ENCODE data around the gene TBX19.

The TBX19 gene

DNA sequence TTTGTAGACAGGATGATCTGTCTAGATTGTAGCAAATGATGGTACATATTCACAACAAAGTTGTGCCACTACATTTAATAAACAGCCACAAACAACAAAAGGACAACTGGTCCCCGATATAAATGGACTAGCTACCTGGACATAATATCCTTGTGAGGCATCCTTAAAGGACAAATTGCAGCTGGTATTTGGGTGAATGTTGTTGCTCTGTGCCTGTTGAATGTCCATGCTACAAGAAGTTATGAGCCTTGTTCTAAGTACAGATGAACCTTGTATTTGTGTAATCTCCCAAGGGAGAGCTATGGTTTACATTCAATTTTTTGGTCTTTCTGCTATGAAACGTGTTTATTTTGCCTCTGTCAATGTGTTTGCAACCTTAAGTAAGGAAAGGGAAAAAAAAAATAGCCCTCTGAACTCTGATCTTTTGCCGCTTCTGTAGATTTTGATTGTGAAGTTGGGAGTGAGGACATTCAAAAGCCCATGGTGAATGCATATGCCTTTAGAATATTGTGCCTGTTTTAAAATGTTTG is 28.4 kb upstream of the TBX19 start:
- Histone ChIP-seq H3K36me3 (ENCODE audit: control insufficient read depth, insufficient read depth, low read length) (no peaks in the 10 kb centered on the region), H3K27ac (ENCODE audit: insufficient read depth, low read depth, low read length, poor library complexity, severe bottlenecking) (no peak overlapping the region), H3K27me3 (ENCODE audit: control insufficient read depth, insufficient read depth, low read length, poor library complexity, severe bottlenecking) (no peaks in the 10 kb centered on the region), H3K4me1 (ENCODE audit: control insufficient read depth, insufficient read depth, low read length) (peaks cover 5% of the 10 kb centered on the region), H3K9me3 (ENCODE audit: control insufficient read depth, low read length) (peaks cover 9% of the 10 kb centered on the region), H3K4me3 (ENCODE audit: insufficient read depth, low read depth, low read length) (no peak overlapping the region)
- WGBS, 2 experiments: 91 to 95% methylated on average over 3 of the region's 3 CpGs

DNA sequence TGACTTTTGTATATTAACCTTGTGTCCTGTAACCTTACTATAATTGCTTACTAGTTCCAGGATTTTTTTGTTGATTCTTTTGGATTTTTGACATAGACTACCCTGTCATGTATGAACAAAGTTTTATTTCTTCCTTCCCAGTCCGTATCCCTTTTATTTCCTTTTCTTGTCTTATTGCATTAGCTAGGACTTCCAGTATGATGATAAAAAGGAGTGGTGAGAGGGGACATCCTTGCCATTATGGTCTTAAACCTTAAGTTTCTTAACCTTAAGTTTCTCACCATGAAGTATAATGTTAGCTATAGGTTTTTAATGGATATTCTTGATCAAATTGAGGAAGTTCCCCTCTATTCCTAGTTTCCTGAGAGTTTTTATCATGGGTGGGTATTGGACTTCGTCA is 24.5 kb upstream of the TBX19 start:
- peaks cover 9% of the 10 kb centered on the region for H3K9me3 ChIP-seq (ENCODE audit: control insufficient read depth, low read length)
- no peaks in the 10 kb centered on the region for H3K4me1 ChIP-seq (ENCODE audit: control insufficient read depth, insufficient read depth, low read length)
- no peaks in the 10 kb centered on the region for H3K27me3 ChIP-seq (ENCODE audit: control insufficient read depth, insufficient read depth, low read length, poor library complexity, severe bottlenecking)
- WGBS, 2 experiments: 96 to 100% methylated on average over 1 to 2 of the region's 2 CpGs
- no peak overlapping the region for H3K27ac ChIP-seq (ENCODE audit: insufficient read depth, low read depth, low read length, poor library complexity, severe bottlenecking)
- no peak overlapping the region for H3K4me3 ChIP-seq (ENCODE audit: insufficient read depth, low read depth, low read length)
- H3K36me3 ChIP-seq (ENCODE audit: control insufficient read depth, insufficient read depth, low read length): no peaks in the 10 kb centered on the region

DNA sequence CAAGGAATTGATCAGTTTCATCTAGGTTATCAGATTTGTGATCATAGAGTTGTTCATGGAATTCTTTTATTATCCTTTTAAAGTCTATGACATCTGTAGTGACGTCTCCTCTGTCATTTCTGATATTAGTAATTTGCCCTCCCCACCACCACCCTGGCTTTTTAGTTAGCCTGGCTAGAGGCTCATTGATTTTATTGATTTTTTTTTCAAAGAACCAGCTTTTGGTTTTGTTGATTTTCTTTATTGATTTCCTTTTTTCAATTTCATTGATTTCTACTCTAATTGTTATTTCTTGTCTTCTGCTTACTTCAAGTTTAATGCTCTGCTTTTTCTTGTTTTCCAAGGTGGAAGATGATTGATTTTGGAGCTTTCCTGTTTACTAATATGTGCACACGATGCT is 23.3 kb upstream of the TBX19 start:
- no peaks in the 10 kb centered on the region for H3K4me1 ChIP-seq (ENCODE audit: control insufficient read depth, insufficient read depth, low read length)
- H3K9me3 ChIP-seq (ENCODE audit: control insufficient read depth, low read length): peaks cover 9% of the 10 kb centered on the region
- WGBS, 2 experiments: 90 to 100% methylated on average over 1 of the region's 2 CpGs
- no peak overlapping the region for H3K4me3 ChIP-seq (ENCODE audit: insufficient read depth, low read depth, low read length)
- H3K27ac ChIP-seq (ENCODE audit: insufficient read depth, low read depth, low read length, poor library complexity, severe bottlenecking): no peak overlapping the region
- H3K27me3 ChIP-seq (ENCODE audit: control insufficient read depth, insufficient read depth, low read length, poor library complexity, severe bottlenecking): no peaks in the 10 kb centered on the region
- H3K36me3 ChIP-seq (ENCODE audit: control insufficient read depth, insufficient read depth, low read length): no peaks in the 10 kb centered on the region

DNA sequence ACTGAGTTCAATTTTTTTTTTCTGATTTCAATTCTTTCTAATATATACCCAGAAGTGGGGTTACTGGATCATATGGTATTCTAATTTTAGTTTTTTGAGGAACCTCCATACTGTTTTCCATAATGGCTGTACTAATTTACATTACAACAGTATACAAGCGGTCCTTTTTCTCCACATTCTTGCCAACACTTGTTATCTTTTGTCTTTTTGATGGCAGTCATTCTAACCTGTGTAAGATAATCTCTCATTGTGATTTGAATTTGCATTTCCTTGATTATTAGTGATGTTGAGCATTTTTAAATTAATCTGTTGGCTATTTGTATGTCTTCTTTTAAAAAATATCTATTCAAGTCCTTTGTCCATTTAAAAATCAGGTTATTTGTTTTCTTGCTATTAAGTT is 21.1 kb upstream of the TBX19 start:
- H3K27ac ChIP-seq (ENCODE audit: insufficient read depth, low read depth, low read length, poor library complexity, severe bottlenecking): no peak overlapping the region
- H3K9me3 ChIP-seq (ENCODE audit: control insufficient read depth, low read length): peaks cover 9% of the 10 kb centered on the region
- no peak overlapping the region for H3K4me3 ChIP-seq (ENCODE audit: insufficient read depth, low read depth, low read length)
- H3K36me3 ChIP-seq (ENCODE audit: control insufficient read depth, insufficient read depth, low read length): peaks cover 4% of the 10 kb centered on the region
- 86 to 100% methylated on average over 1 of the region's 1 CpG for WGBS, 2 experiments
- H3K27me3 ChIP-seq (ENCODE audit: control insufficient read depth, insufficient read depth, low read length, poor library complexity, severe bottlenecking): no peaks in the 10 kb centered on the region
- H3K4me1 ChIP-seq (ENCODE audit: control insufficient read depth, insufficient read depth, low read length): no peaks in the 10 kb centered on the region

DNA sequence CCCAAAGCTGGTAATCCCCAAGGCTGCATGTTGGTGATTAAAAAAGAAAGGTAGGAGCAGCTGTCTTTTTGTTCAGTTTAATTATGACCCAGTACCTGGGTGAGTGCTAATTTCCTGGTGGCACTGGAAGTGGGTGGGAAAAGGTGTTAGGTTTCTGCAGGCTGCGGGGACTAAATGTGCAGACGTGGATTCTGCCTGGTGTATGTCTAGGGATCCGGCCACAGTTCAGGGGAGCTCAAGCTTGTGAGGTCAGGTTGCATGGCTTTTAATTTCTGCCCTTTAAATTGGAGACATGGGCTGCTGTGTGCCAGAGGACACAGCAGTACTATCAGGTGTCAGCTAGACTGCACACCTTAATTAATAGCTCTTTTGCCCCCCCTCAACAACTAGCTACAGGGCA is 20.3 kb upstream of the TBX19 start:
- Histone ChIP-seq H3K27ac (ENCODE audit: insufficient read depth, low read depth, low read length, poor library complexity, severe bottlenecking) (no peak overlapping the region), H3K4me3 (ENCODE audit: insufficient read depth, low read depth, low read length) (no peak overlapping the region), H3K4me1 (ENCODE audit: control insufficient read depth, insufficient read depth, low read length) (no peaks in the 10 kb centered on the region), H3K9me3 (ENCODE audit: control insufficient read depth, low read length) (peaks cover 9% of the 10 kb centered on the region), H3K36me3 (ENCODE audit: control insufficient read depth, insufficient read depth, low read length) (peaks cover 4% of the 10 kb centered on the region), H3K27me3 (ENCODE audit: control insufficient read depth, insufficient read depth, low read length, poor library complexity, severe bottlenecking) (no peaks in the 10 kb centered on the region)
- 79% methylated on average over 3 of the region's 3 CpGs for WGBS, 2 experiments

DNA sequence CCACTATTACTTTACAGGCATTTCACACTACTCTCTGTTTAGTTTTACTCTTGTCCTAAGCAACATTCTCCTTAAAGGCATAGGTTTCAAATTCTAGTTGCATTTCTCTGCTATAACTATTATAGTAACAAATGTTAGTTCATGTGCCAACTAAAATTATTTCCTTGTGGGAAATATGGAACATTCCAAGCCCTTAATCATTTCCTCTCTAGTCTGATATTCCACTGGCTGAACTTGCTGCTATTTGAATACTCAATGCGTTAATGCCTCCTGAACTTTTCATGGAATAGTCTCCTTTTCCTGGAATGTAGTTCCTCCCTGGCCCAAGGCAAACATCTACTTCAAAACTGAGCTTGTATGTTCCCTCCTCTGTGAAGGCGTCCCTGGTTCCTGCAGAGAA is 19.3 kb upstream of the TBX19 start:
- no peak overlapping the region for H3K27ac ChIP-seq (ENCODE audit: insufficient read depth, low read depth, low read length, poor library complexity, severe bottlenecking)
- H3K4me3 ChIP-seq (ENCODE audit: insufficient read depth, low read depth, low read length): no peak overlapping the region
- WGBS, 2 experiments: 93 to 95% methylated on average over 2 of the region's 2 CpGs
- H3K4me1 ChIP-seq (ENCODE audit: control insufficient read depth, insufficient read depth, low read length): no peaks in the 10 kb centered on the region
- H3K9me3 ChIP-seq (ENCODE audit: control insufficient read depth, low read length): peaks cover 2% of the 10 kb centered on the region
- no peaks in the 10 kb centered on the region for H3K27me3 ChIP-seq (ENCODE audit: control insufficient read depth, insufficient read depth, low read length, poor library complexity, severe bottlenecking)
- H3K36me3 ChIP-seq (ENCODE audit: control insufficient read depth, insufficient read depth, low read length): peaks cover 4% of the 10 kb centered on the region

DNA sequence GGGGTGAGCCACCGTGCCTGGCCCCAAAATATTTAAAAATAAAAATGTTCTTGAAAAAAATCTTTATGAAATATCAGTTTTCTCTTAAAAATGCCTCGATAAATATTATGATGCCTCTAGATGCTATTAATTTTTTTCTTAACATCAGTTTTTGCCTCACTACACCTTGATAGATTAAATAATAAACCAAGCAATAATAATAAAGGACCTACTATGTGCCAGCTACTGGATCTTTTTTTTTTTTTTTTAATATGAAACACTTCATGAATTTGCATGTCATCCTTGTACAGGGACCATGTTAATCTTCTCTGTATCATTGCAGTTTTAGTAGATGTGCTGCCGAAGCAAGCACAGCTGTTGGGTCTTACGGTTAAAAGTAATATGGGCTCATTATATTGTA is 17.5 kb upstream of the TBX19 start:
- Histone ChIP-seq H3K27ac (ENCODE audit: insufficient read depth, low read depth, low read length, poor library complexity, severe bottlenecking) (no peak overlapping the region), H3K27me3 (ENCODE audit: control insufficient read depth, insufficient read depth, low read length, poor library complexity, severe bottlenecking) (no peaks in the 10 kb centered on the region), H3K36me3 (ENCODE audit: control insufficient read depth, insufficient read depth, low read length) (peaks cover 4% of the 10 kb centered on the region), H3K4me1 (ENCODE audit: control insufficient read depth, insufficient read depth, low read length) (no peaks in the 10 kb centered on the region), H3K9me3 (ENCODE audit: control insufficient read depth, low read length) (no peaks in the 10 kb centered on the region), H3K4me3 (ENCODE audit: insufficient read depth, low read depth, low read length) (no peak overlapping the region)
- WGBS, 2 experiments: 95 to 100% methylated on average over 2 to 4 of the region's 4 CpGs

DNA sequence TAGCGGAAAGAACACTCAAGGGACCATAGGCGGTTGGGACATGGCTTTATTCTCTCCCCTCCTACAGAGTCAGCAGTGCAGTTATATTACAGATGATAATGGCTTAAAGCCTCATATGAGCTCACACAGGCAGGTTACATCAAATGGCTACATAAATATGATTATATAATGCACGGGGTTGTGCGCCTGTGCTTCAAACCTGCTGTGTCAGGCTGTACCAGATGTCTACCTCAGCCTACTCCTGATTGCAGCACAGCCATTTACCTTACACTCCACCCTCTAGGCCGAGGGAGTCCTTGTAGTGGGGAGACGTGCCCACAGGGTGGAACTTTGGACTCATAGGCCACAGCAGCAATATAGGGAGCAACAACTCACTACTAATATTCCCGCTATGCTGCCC is 16.4 kb upstream of the TBX19 start:
- Histone ChIP-seq H3K27ac (ENCODE audit: insufficient read depth, low read depth, low read length, poor library complexity, severe bottlenecking) (no peak overlapping the region), H3K27me3 (ENCODE audit: control insufficient read depth, insufficient read depth, low read length, poor library complexity, severe bottlenecking) (no peaks in the 10 kb centered on the region), H3K9me3 (ENCODE audit: control insufficient read depth, low read length) (no peaks in the 10 kb centered on the region), H3K4me3 (ENCODE audit: insufficient read depth, low read depth, low read length) (no peak overlapping the region), H3K4me1 (ENCODE audit: control insufficient read depth, insufficient read depth, low read length) (no peaks in the 10 kb centered on the region), H3K36me3 (ENCODE audit: control insufficient read depth, insufficient read depth, low read length) (peaks cover 4% of the 10 kb centered on the region)
- WGBS, 2 experiments: 88 to 97% methylated on average over 7 of the region's 7 CpGs

DNA sequence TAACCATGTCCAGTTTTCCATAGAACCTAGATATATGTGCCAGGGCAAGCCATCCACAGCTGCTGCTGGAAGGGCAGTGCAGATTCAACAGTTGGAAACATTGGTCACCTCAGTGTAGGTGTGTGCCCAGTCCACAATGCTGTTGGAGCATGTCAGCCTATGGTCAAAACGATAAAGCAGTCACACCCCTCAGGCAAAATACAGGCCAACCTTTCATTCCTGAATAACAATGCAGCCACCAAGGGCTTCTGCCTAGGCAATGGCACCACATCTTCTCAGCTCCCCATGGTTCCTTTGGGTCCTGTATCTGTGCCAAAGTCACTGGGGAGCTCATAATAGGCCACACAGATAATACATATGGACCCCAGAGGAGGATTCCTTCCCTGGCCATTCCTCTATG is 15.1 kb upstream of the TBX19 start:
- H3K27me3 ChIP-seq (ENCODE audit: control insufficient read depth, insufficient read depth, low read length, poor library complexity, severe bottlenecking): no peaks in the 10 kb centered on the region
- no peaks in the 10 kb centered on the region for H3K9me3 ChIP-seq (ENCODE audit: control insufficient read depth, low read length)
- no peak overlapping the region for H3K27ac ChIP-seq (ENCODE audit: insufficient read depth, low read depth, low read length, poor library complexity, severe bottlenecking)
- H3K4me3 ChIP-seq (ENCODE audit: insufficient read depth, low read depth, low read length): no peak overlapping the region
- no peaks in the 10 kb centered on the region for H3K4me1 ChIP-seq (ENCODE audit: control insufficient read depth, insufficient read depth, low read length)
- H3K36me3 ChIP-seq (ENCODE audit: control insufficient read depth, insufficient read depth, low read length): peaks cover 4% of the 10 kb centered on the region
- 82 to 96% methylated on average over 1 of the region's 1 CpG for WGBS, 2 experiments

DNA sequence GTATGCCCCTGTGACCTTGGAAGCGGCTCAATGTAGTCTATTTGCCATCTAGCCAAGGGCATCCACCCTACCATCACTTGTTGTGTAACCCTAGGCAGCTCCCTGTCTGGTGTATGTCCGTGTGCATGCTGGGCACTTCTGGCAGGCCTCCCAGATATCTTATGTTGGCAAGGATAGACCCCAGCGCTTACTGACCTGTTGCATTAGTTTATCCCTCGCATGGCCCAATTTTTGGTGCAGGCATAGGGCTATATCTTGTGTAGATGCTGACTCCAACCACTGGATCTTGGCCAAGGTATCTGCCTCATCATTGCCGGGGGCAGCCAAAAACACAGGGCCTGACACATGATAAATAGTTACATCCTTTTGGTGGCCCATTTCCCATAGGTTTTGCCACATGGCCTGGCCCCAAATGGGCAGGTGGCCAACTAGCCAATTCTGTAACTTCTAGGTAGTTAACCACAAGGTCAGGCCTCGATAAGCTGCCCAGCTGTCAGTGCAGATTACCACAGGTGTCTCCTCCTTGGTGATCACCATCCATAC is 14.0 kb upstream of the TBX19 start:
- Histone ChIP-seq H3K4me1 (ENCODE audit: control insufficient read depth, insufficient read depth, low read length) (no peaks in the 10 kb centered on the region), H3K27me3 (ENCODE audit: control insufficient read depth, insufficient read depth, low read length, poor library complexity, severe bottlenecking) (no peaks in the 10 kb centered on the region), H3K36me3 (ENCODE audit: control insufficient read depth, insufficient read depth, low read length) (peaks cover 4% of the 10 kb centered on the region), H3K27ac (ENCODE audit: insufficient read depth, low read depth, low read length, poor library complexity, severe bottlenecking) (no peak overlapping the region), H3K9me3 (ENCODE audit: control insufficient read depth, low read length) (no peaks in the 10 kb centered on the region), H3K4me3 (ENCODE audit: insufficient read depth, low read depth, low read length) (no peak overlapping the region)
- WGBS, 2 experiments: 93 to 96% methylated on average over 6 of the region's 6 CpGs

DNA sequence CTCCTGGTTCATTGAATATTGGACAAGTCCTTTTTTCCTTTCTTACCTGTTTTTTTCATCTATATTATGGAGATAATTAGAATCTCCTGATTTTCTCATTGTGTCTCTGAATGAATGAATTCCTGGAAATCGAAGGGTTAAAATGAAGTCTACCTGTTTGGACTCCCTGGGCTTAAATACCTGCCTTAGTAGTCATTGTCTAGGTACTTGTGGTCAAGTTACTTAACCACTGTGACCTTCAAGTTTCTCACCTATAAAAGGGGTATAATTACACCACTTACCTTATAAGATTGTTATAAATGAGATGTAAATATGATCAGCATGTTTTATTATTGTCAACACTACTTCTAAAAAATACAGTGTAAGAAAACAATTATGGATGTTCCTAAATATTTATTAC is 9.0 kb upstream of the TBX19 start:
- H3K36me3 ChIP-seq (ENCODE audit: control insufficient read depth, insufficient read depth, low read length): no peaks in the 10 kb centered on the region
- H3K27me3 ChIP-seq (ENCODE audit: control insufficient read depth, insufficient read depth, low read length, poor library complexity, severe bottlenecking): no peaks in the 10 kb centered on the region
- H3K27ac ChIP-seq (ENCODE audit: insufficient read depth, low read depth, low read length, poor library complexity, severe bottlenecking): no peak overlapping the region
- H3K4me3 ChIP-seq (ENCODE audit: insufficient read depth, low read depth, low read length): no peak overlapping the region
- H3K9me3 ChIP-seq (ENCODE audit: control insufficient read depth, low read length): no peaks in the 10 kb centered on the region
- WGBS, 2 experiments: 71 to 100% methylated on average over 1 of the region's 1 CpG
- H3K4me1 ChIP-seq (ENCODE audit: control insufficient read depth, insufficient read depth, low read length): no peaks in the 10 kb centered on the region
